Caco-2 (cell line): ENCODE data around the gene PALLD. TPM values are rescaled to one million over a fixed set of nuclear protein-coding genes. Genes with fewer than 3 reads are reported as not detected.

Experiments used
- BruUV-seq: library from RNA; stranded (reverse); fragments of 400-500 nt; replicated peaks from 2 replicates; lab custom pipeline; 2021; lab: Mats Ljungman, UMichigan
- CTCF ChIA-PET: fragments of 300-600 bp; sonication (Branson Sonifier 250); formaldehyde crosslinking; loops from one replicate; lab custom pipeline; 2022; ENCODE audit warnings: antibody characterized with exemption; lab: Charles Lee
- POLR2A ChIA-PET: fragments of 300-600 bp; sonication (Branson Sonifier 250); formaldehyde crosslinking; loops from one replicate; lab custom pipeline; 2022; ENCODE audit warnings: antibody characterized with exemption; lab: Charles Lee
- DNase-seq, 2 experiments: peaks; one replicate each; pipeline versions ENCODE4 v3.0.0 to v3.0.0-alpha.2; 2020 to 2022
- H3K27me3 ChIP-seq: replicated peaks from 2 replicates; pipeline ENCODE4 v1.6.0; 2011; ENCODE audit warnings: low read length; ENCODE audit not compliant: control insufficient read depth, insufficient read depth
- H3K36me3 ChIP-seq: 2 replicates; pipeline ENCODE4 v1.5.1; 2011; ENCODE audit warnings: low read length; ENCODE audit not compliant: control insufficient read depth, insufficient read depth
- H3K4me1 ChIP-seq: fragments of 250-450 bp; sonication (Bioruptor Pico); 2 replicates; pipeline ENCODE4 v1.5.1; 2020; ENCODE audit warnings: mild to moderate bottlenecking
- H3K4me3 ChIP-seq: 2 replicates; pipeline ENCODE4 v1.5.1; 2011; ENCODE audit warnings: low read depth, mild to moderate bottlenecking, control low read depth, low read length
- H3K9me3 ChIP-seq: fragments of 250-450 bp; sonication (Bioruptor Pico); 2 replicates; pipeline ENCODE4 v1.5.1; 2020; ENCODE audit warnings: mild to moderate bottlenecking, moderate library complexity
- H3K27ac Mint-ChIP-seq: one replicate; pipeline ENCODE4 v1.8.0; 2022; ENCODE audit warnings: mixed read lengths; ENCODE audit not compliant: unreplicated experiment
- H3K27me3 Mint-ChIP-seq: one replicate; pipeline ENCODE4 v1.8.0; 2022; ENCODE audit warnings: mixed read lengths; ENCODE audit not compliant: insufficient read depth, unreplicated experiment
- H3K36me3 Mint-ChIP-seq: one replicate; pipeline ENCODE4 v1.8.0; 2022; ENCODE audit warnings: mild to moderate bottlenecking, mixed read lengths; ENCODE audit not compliant: insufficient read depth, unreplicated experiment
- H3K4me1 Mint-ChIP-seq: one replicate; pipeline ENCODE4 v1.8.0; 2022; ENCODE audit warnings: low read depth, mixed read lengths; ENCODE audit not compliant: unreplicated experiment
- H3K4me3 Mint-ChIP-seq: one replicate; pipeline ENCODE4 v1.8.0; 2022; ENCODE audit warnings: mild to moderate bottlenecking, moderate library complexity, mixed read lengths; ENCODE audit not compliant: unreplicated experiment
- H3K9me3 Mint-ChIP-seq: one replicate; pipeline ENCODE4 v1.8.0; 2022; ENCODE audit warnings: mixed read lengths; ENCODE audit not compliant: unreplicated experiment
- intact Hi-C: fragments of 100-400 bp; cut with micrococcal nuclease; formaldehyde crosslinking; loops from one replicate; pipeline ENCODE4 v1.10.0; 2022; ENCODE audit not compliant: unreplicated experiment
- total RNA-seq: library from RNA; stranded (reverse); gene quantifications from 2 replicates; pipeline ENCODE4 v1.2.3, GENCODE V29; 2022
- TF ChIP-seq, protein P1 (sequence below), 2 experiments: fragments of 200-600 bp in 1 of 2; IDR thresholded peaks; 1 replicate in 1 of 2; 2 replicates in 1 of 2; pipeline versions ENCODE4 v1.5.1 to v1.8.0; 2011 to 2022; ENCODE audit warnings: antibody characterized with exemption in 1 of 2, control low read depth in 1 of 2, inconsistent platforms in 1 of 2, low read depth in 1 of 2, low read length in 1 of 2, mild to moderate bottlenecking in 1 of 2, moderate library complexity in 1 of 2; ENCODE audit not compliant: insufficient read depth in 1 of 2, severe bottlenecking in 1 of 2, unreplicated experiment in 1 of 2

The PALLD gene
- total RNA-seq, 1 experiment from 2014 or later = 12.3 TPM

DNA sequence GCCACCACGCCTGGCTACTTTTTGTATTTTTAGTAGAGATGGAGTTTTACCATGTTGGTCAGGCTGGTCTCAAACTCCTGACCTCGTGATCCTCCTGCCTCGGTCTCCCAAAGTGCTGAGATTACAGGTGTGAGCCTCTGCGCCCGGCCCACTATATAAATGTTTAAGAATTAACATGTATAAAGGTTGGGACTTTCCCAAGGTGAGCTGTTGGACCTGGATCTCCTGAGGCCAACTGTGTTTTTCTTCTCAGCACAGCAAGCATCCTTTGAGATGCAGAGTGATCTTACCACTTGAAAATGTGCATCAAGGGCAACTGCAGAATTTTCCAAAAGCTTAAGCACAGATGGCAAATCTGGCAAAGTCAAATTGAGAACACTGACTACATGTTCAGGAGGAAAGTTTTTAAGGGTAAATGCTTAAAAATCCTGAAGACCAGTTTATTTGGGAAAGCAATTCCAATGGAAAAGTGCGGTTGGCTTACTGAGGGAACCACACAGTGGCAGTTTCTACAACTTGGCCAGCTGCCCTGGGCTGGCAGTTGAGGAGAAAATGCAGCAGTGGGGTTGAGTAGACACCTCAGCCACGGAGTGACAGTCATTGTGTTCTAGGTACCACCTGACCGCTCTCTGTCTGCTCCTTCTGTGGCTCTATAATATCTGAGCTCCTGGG is 344.3 kb downstream of the PALLD start:
- Mint-ChIP-seq H3K9me3 (no peaks in the 10 kb centered on the region), H3K27ac (no peak overlapping the region), H3K4me1 (peaks cover 18% of the 10 kb centered on the region), H3K36me3 (peaks cover 16% of the 10 kb centered on the region), H3K27me3 (no peaks in the 10 kb centered on the region), H3K4me3 (no peak overlapping the region)
- H3K27me3 ChIP-seq = no peaks in the 10 kb centered on the region
- ChIA-PET POLR2A (no interaction called here), CTCF (no interaction called here)
- no peak overlapping the region for H3K4me3 ChIP-seq
- DNase-seq = no peak
- no TSS peak for BruUV-seq
- H3K36me3 ChIP-seq = no peaks in the 10 kb centered on the region
- 0 out of 2 replicates have a peak, but pooled peaks cover 5% of the 10 kb centered on the region for H3K4me1 ChIP-seq
- TF ChIP-seq, protein P1, sequence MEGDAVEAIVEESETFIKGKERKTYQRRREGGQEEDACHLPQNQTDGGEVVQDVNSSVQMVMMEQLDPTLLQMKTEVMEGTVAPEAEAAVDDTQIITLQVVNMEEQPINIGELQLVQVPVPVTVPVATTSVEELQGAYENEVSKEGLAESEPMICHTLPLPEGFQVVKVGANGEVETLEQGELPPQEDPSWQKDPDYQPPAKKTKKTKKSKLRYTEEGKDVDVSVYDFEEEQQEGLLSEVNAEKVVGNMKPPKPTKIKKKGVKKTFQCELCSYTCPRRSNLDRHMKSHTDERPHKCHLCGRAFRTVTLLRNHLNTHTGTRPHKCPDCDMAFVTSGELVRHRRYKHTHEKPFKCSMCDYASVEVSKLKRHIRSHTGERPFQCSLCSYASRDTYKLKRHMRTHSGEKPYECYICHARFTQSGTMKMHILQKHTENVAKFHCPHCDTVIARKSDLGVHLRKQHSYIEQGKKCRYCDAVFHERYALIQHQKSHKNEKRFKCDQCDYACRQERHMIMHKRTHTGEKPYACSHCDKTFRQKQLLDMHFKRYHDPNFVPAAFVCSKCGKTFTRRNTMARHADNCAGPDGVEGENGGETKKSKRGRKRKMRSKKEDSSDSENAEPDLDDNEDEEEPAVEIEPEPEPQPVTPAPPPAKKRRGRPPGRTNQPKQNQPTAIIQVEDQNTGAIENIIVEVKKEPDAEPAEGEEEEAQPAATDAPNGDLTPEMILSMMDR (IDR thresholded peaks at IDR 0.05; ENCODE audit: insufficient read depth in 1 of 2, low read depth in 1 of 2, low read length in 1 of 2, severe bottlenecking in 1 of 2, unreplicated experiment in 1 of 2) = no peak
- intact Hi-C loops = no loop called here
- no peaks in the 10 kb centered on the region for H3K9me3 ChIP-seq

GRCh38 chr4:168841672-168842019 is 344.8 kb downstream of the PALLD start:
- Histone ChIP-seq H3K27me3 (no peaks in the 10 kb centered on the region), H3K36me3 (no peaks in the 10 kb centered on the region), H3K4me1 (0 out of 2 replicates have a peak, but pooled peaks cover 5% of the 10 kb centered on the region), H3K9me3 (no peaks in the 10 kb centered on the region), H3K4me3 (no peak overlapping the region)
- intact Hi-C loops = no loop called here
- ChIA-PET POLR2A (interaction anchor here (0.6 kb wide), 1 partner anchor 56 kb away, joined by 3 read pairs; no protein-coding TSS in a partner anchor), CTCF (no interaction called here)
- Mint-ChIP-seq H3K4me3 (no peak overlapping the region), H3K27ac (no peak overlapping the region), H3K36me3 (peaks cover 16% of the 10 kb centered on the region), H3K9me3 (no peaks in the 10 kb centered on the region), H3K27me3 (no peaks in the 10 kb centered on the region), H3K4me1 (peaks cover 19% of the 10 kb centered on the region)
- TF ChIP-seq, protein P1 (IDR thresholded peaks at IDR 0.05; ENCODE audit: insufficient read depth in 1 of 2, low read depth in 1 of 2, low read length in 1 of 2, severe bottlenecking in 1 of 2, unreplicated experiment in 1 of 2) = no peak
- BruUV-seq = no TSS peak
- DNase-seq = no peak

GRCh38 chr4:168842186-168842585 is 345.3 kb downstream of the PALLD start:
- H3K9me3 ChIP-seq = no peaks in the 10 kb centered on the region
- no peaks in the 10 kb centered on the region for H3K27me3 Mint-ChIP-seq
- no peak overlapping the region for H3K4me3 ChIP-seq
- ChIA-PET POLR2A (interaction anchor here (0.6 kb wide), 1 partner anchor 56 kb away, joined by 3 read pairs; no protein-coding TSS in a partner anchor), CTCF (no interaction called here)
- H3K4me3 Mint-ChIP-seq = no peak overlapping the region
- intact Hi-C loops = no loop called here
- H3K36me3 ChIP-seq = no peaks in the 10 kb centered on the region
- H3K27ac Mint-ChIP-seq = no peak overlapping the region
- BruUV-seq = no TSS peak
- 0 out of 2 replicates have a peak, but pooled peaks cover 5% of the 10 kb centered on the region for H3K4me1 ChIP-seq
- TF ChIP-seq, protein P1 (IDR thresholded peaks at IDR 0.05; ENCODE audit: insufficient read depth in 1 of 2, low read depth in 1 of 2, low read length in 1 of 2, severe bottlenecking in 1 of 2, unreplicated experiment in 1 of 2) = no peak
- DNase-seq = no peak
- no peaks in the 10 kb centered on the region for H3K27me3 ChIP-seq
- peaks cover 19% of the 10 kb centered on the region for H3K4me1 Mint-ChIP-seq
- no peaks in the 10 kb centered on the region for H3K9me3 Mint-ChIP-seq
- peaks cover 11% of the 10 kb centered on the region for H3K36me3 Mint-ChIP-seq
